ENCODE measurements around the gene SRPK3. TPM values are rescaled to one million over a fixed set of nuclear protein-coding genes. Genes with fewer than 3 reads are reported as not detected.

The SRPK3 gene
- total RNA-seq, 1 donor from 2014 or later: 0.50 TPM

- no peak for TF ChIP-seq CTCF (IDR thresholded peaks at IDR 0.05)
- H3K27me3 Mint-ChIP-seq (ENCODE audit: low read depth): no peaks in the 10 kb centered on the region
- H3K9me3 Mint-ChIP-seq (ENCODE audit: low read depth): peaks cover 8% of the 10 kb centered on the region
Observed at GRCh38 chrX:153830640-153831428, 50.0 kb downstream of the SRPK3 start.

GRCh38 chrX:153831429-153832150, 50.7 kb downstream of the SRPK3 start:
- no peak overlapping the region for H3K27ac Mint-ChIP-seq (ENCODE audit: unreplicated experiment)
- H3K9me3 Mint-ChIP-seq (ENCODE audit: low read depth): peaks cover 8% of the 10 kb centered on the region
- H3K27me3 Mint-ChIP-seq (ENCODE audit: low read depth): no peaks in the 10 kb centered on the region
- H3K36me3 Mint-ChIP-seq (ENCODE audit: low read depth): no peaks in the 10 kb centered on the region
- H3K4me3 Mint-ChIP-seq (ENCODE audit: unreplicated experiment): no peak overlapping the region
- no peak for DNase-seq (ENCODE audit: low spot score)
- H3K4me1 Mint-ChIP-seq (ENCODE audit: low read depth): peaks cover 7% of the 10 kb centered on the region
- TF ChIP-seq CTCF (IDR thresholded peaks at IDR 0.05): no peak

More at GRCh38 chrX:153830640-153831428, 50.0 kb downstream of the SRPK3 start:
- no peak overlapping the region for H3K27ac Mint-ChIP-seq (ENCODE audit: unreplicated experiment)
- H3K36me3 Mint-ChIP-seq (ENCODE audit: low read depth): no peaks in the 10 kb centered on the region
- peak overlapping the region; percentile 40 for H3K4me3 Mint-ChIP-seq (ENCODE audit: unreplicated experiment)
- no peak for DNase-seq (ENCODE audit: low spot score)
- H3K4me1 Mint-ChIP-seq (ENCODE audit: low read depth): peaks cover 7% of the 10 kb centered on the region

GRCh38 chrX:153832728-153833127, 51.9 kb downstream of the SRPK3 start:
- TF ChIP-seq CTCF (IDR thresholded peaks at IDR 0.05): no peak
- H3K27ac Mint-ChIP-seq (ENCODE audit: unreplicated experiment): no peak overlapping the region
- no peaks in the 10 kb centered on the region for H3K27me3 Mint-ChIP-seq (ENCODE audit: low read depth)
- H3K9me3 Mint-ChIP-seq (ENCODE audit: low read depth): peaks cover 7% of the 10 kb centered on the region
- DNase-seq (ENCODE audit: low spot score): no peak
- H3K4me1 Mint-ChIP-seq (ENCODE audit: low read depth): peaks cover 4% of the 10 kb centered on the region
- H3K36me3 Mint-ChIP-seq (ENCODE audit: low read depth): no peaks in the 10 kb centered on the region
- H3K4me3 Mint-ChIP-seq (ENCODE audit: unreplicated experiment): no peak overlapping the region

Other genes with a start within 250 kb of the SRPK3 start
- 17.2 to 21.9 TPM (median 17.7 TPM) in 3 replicates for gene CCNQ, start 181.9 kb upstream of the SRPK3 start, total RNA-seq
- 0.13 to 0.77 TPM in 2 of 3 replicates, not detected in the other for gene DUSP9, start 133.8 kb upstream of the SRPK3 start, total RNA-seq
- gene PNCK, start 107.2 kb upstream of the SRPK3 start, total RNA-seq: 3.2 to 3.8 TPM (median 3.5 TPM) in 3 replicates
- 47.6 to 71.1 TPM (median 70.6 TPM) in 3 replicates for gene SLC6A8, start 93.1 kb upstream of the SRPK3 start, total RNA-seq
- 144 to 153 TPM (median 147 TPM) in 3 replicates for gene BCAP31, start 56.7 kb upstream of the SRPK3 start, total RNA-seq
- 19.0 to 25.4 TPM (median 20.3 TPM) in 3 replicates for gene ABCD1, start 56.2 kb upstream of the SRPK3 start, total RNA-seq
- gene PLXNB3, start 16.8 kb upstream of the SRPK3 start, total RNA-seq: 8.5 to 36.3 TPM (median 34.8 TPM) in 3 replicates
- gene IDH3G, start 13.3 kb downstream of the SRPK3 start, total RNA-seq: 42.8 to 49.6 TPM (median 46.9 TPM) in 3 replicates
- 245 to 356 TPM (median 257 TPM) in 3 replicates for gene SSR4, start 13.6 kb downstream of the SRPK3 start, total RNA-seq
- 24.8 to 27.2 TPM (median 25.4 TPM) in 3 replicates for gene PDZD4, start 49.5 kb downstream of the SRPK3 start, total RNA-seq
- gene L1CAM, start 105.1 kb downstream of the SRPK3 start, total RNA-seq: 2.2 to 2.9 TPM (median 2.5 TPM) in 3 replicates
- gene AVPR2, start 123.6 kb downstream of the SRPK3 start, total RNA-seq: not detected in 3 replicates
- 2.8 to 3.7 TPM (median 3.1 TPM) in 3 replicates for gene ARHGAP4, start 145.2 kb downstream of the SRPK3 start, total RNA-seq
- gene NAA10, start 154.0 kb downstream of the SRPK3 start, total RNA-seq: 89.5 to 99.8 TPM (median 91.4 TPM) in 3 replicates
- 6.5 to 13.4 TPM (median 13.1 TPM) in 3 replicates for gene RENBP, start 163.6 kb downstream of the SRPK3 start, total RNA-seq
- 60.1 to 89.9 TPM (median 67.2 TPM) in 3 replicates for gene HCFC1, start 190.8 kb downstream of the SRPK3 start, total RNA-seq
- 12.3 to 20.3 TPM (median 18.3 TPM) in 3 replicates for gene TMEM187, start 191.7 kb downstream of the SRPK3 start, total RNA-seq
- 88.0 to 113 TPM (median 104 TPM) in 3 replicates for gene IRAK1, start 238.9 kb downstream of the SRPK3 start, total RNA-seq